ENCODE results near the gene MORN5. TPM values are rescaled to one million over a fixed set of nuclear protein-coding genes. Genes with fewer than 3 reads are reported as not detected.
"Not testable (repeated sequence)": the region's sequence is repeated elsewhere in the genome, so short reads cannot be mapped to it uniquely, and the experiment has no call there.

The MORN5 gene
- total RNA-seq, 1 donor from 2014 or later = 0.57 TPM

DNA sequence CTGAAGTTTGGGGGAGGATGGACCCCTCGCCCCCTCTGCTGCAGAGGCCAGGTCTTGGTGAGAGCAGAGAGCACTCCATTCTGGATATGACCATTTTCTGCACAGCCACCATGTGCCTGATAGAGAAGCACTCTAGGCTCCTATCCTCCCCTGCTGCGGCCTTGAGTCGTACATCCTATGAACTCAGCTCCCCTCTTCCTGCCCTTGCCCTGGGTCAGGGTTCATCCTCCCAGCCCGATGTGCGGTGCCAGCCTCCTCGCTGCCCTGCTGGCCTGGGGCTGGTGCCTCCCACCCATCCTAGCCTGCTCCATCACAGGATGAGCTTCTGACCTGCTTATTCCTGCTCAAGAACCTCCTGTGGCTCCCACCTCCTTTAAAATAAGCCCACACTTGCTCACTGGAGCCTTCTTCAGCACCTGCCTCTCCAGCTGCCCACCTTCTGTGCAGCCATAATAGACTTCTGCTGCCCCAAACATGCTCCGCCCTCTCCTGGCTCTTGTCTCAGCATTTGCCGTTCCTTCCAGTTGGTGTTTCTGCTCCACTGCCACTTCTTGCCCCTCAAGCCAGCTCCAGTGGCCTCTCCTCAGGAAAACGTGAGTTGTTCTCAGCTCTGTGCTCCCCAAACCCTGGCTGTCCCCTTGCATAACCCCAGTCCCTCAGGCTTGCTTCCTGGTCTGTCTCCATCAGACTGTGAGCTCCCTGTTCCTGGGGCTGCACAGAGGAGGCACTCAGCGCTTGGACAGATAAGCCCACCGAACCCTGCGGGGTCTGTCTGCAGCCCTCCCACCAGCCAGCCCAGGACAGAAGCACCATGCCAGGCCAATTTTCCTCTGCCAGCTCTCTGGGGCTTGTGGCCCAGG is 44.3 kb upstream of the MORN5 start:
- Mint-ChIP-seq H3K36me3 (ENCODE audit: insufficient read depth) (no peaks in the 10 kb centered on the region), H3K4me3 (ENCODE audit: low read depth) (no peak overlapping the region), H3K27ac (no peak overlapping the region), H3K4me1 (ENCODE audit: low read depth) (no peaks in the 10 kb centered on the region), H3K9me3 (ENCODE audit: low read depth) (no peaks in the 10 kb centered on the region), H3K27me3 (peaks cover 30% of the 10 kb centered on the region)
- TF ChIP-seq CTCF (IDR thresholded peaks at IDR 0.05; ENCODE audit: unreplicated experiment) = no peak
- no peak for DNase-seq (ENCODE audit: low spot score, unreplicated experiment)

GRCh38 chr9:122116040-122116439 is 43.7 kb upstream of the MORN5 start:
- no peak for TF ChIP-seq CTCF (IDR thresholded peaks at IDR 0.05; ENCODE audit: unreplicated experiment)
- H3K27ac Mint-ChIP-seq = no peak overlapping the region
- H3K9me3 Mint-ChIP-seq (ENCODE audit: low read depth) = no peaks in the 10 kb centered on the region
- no peak overlapping the region for H3K4me3 Mint-ChIP-seq (ENCODE audit: low read depth)
- H3K27me3 Mint-ChIP-seq = peaks cover 33% of the 10 kb centered on the region
- no peaks in the 10 kb centered on the region for H3K4me1 Mint-ChIP-seq (ENCODE audit: low read depth)
- no peaks in the 10 kb centered on the region for H3K36me3 Mint-ChIP-seq (ENCODE audit: insufficient read depth)
- DNase-seq (ENCODE audit: low spot score, unreplicated experiment) = no peak

DNA sequence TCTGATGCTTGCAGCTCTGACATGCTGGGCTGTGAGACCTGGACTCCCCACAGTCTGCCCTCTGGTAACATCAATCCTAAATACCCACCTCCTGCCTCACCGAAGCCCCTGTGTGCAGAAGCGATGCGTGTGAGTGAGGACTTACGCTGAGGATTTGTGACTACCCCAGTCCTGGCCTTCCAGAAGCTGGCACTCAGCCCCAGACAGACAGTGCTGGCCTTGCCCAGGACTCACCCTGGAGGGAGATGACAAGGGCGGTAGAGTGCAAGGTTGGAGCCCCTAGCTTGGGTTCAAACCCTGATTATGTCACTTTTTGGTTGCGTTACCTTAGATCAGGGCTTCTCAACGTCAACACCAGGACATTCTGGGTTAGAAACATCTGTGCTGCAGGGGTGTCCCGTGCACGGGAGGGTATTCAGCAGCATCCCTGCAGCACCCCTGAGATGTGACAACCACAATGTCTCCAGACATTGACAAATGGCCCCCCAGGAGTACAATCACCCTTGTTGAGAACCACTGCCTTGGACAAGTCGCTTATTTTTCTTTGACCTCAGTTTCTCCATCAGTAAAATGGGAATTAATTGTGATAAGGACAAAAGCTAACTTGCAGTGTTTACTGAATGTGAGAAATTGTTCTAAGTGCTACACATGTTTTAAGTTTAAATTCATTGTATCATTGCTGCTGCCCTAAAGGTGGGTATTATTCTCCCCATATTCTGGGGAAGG is 43.1 kb upstream of the MORN5 start:
- Mint-ChIP-seq H3K4me1 (ENCODE audit: low read depth) (no peaks in the 10 kb centered on the region), H3K4me3 (ENCODE audit: low read depth) (no peak overlapping the region), H3K9me3 (ENCODE audit: low read depth) (no peaks in the 10 kb centered on the region), H3K36me3 (ENCODE audit: insufficient read depth) (no peaks in the 10 kb centered on the region), H3K27ac (no peak overlapping the region), H3K27me3 (peaks cover 33% of the 10 kb centered on the region)
- no peak for DNase-seq (ENCODE audit: low spot score, unreplicated experiment)
- TF ChIP-seq CTCF (IDR thresholded peaks at IDR 0.05; ENCODE audit: unreplicated experiment) = no peak

- not testable (repeated sequence) for H3K4me1 Mint-ChIP-seq (ENCODE audit: low read depth); H3K27ac Mint-ChIP-seq; H3K4me3 Mint-ChIP-seq (ENCODE audit: low read depth); H3K9me3 Mint-ChIP-seq (ENCODE audit: low read depth); H3K36me3 Mint-ChIP-seq (ENCODE audit: insufficient read depth); DNase-seq (ENCODE audit: low spot score, unreplicated experiment)
- H3K27me3 Mint-ChIP-seq = peaks cover 30% of the 10 kb centered on the region
Observed at GRCh38 chr9:122117241-122117640, 42.5 kb upstream of the MORN5 start.

DNA sequence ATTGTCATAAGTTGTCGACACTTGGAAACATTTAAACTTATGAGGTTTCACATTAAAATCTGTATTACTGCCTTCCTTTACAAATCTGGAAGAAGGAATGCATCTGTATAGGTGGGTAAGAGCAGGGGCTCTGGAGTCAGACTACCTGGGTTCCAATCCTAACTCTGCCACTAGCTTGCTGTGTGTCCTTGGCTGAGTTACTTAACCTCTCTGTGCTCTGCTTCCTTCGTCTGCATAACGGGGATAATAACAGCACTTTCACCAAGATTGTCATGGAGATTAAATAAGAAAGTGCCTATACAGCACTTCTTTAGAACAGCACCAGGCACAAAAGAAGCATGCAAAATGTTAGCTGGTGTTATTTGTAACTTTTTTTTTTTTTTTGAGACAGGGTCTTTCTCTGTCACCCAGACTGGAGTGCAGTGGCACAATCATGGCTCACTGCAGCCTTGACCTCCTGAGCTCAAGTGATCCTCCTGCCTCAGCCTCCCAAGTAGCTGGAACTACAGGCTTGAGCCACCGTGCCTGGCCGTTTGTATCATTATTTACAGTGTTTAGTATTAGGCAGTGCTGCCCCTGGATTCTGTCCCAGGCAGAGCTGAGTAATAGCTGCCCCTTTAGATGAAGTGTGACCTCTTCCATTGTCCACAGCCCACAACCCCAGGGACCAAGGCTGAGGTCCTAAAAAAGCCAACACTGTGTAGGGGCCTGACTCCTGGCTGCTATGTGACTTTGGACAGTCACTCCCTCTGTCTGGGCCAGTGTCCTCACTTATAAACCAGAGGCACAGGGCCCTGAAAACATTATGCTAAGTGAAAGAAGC is 41.2 kb upstream of the MORN5 start:
- DNase-seq (ENCODE audit: low spot score, unreplicated experiment) = no peak
- no peaks in the 10 kb centered on the region for H3K36me3 Mint-ChIP-seq (ENCODE audit: insufficient read depth)
- H3K27ac Mint-ChIP-seq = no peak overlapping the region

More for the DNA sequence above, 41.2 kb upstream of the MORN5 start:
- Mint-ChIP-seq H3K4me1 (ENCODE audit: low read depth) (no peaks in the 10 kb centered on the region), H3K9me3 (ENCODE audit: low read depth) (no peaks in the 10 kb centered on the region), H3K27me3 (peaks cover 22% of the 10 kb centered on the region), H3K4me3 (ENCODE audit: low read depth) (no peak overlapping the region)
- TF ChIP-seq CTCF (IDR thresholded peaks at IDR 0.05; ENCODE audit: unreplicated experiment) = no peak

Measured in progenitor cell of endocrine pancreas (in vitro differentiated cells).